SK-N-SH treated with all-trans-retinoic acid at 6 μM for 48 hours (cell line): ENCODE results near the gene MYO18A.

ENCODE experiments used
- PPARA ChIP-seq: fragments of 250-450 bp; sonication (Bioruptor Pico); IDR thresholded peaks from 2 replicates; pipeline ENCODE4 v1.5.0; 2020; ENCODE audit warnings: mild to moderate bottlenecking, borderline replicate concordance
- RARB ChIP-seq: fragments of 250-450 bp; sonication (Bioruptor Pico); IDR thresholded peaks from 2 replicates; pipeline ENCODE4 v1.8.0; 2021; ENCODE audit warnings: mild to moderate bottlenecking, moderate library complexity
- TCF4 ChIP-seq: fragments of 250-450 bp; sonication (Bioruptor Pico); IDR thresholded peaks from 2 replicates; pipeline ENCODE4 v1.8.0; 2021; ENCODE audit warnings: mild to moderate bottlenecking, moderate library complexity, borderline replicate concordance
- ZC3H10 ChIP-seq: fragments of 250-450 bp; sonication (Bioruptor Pico); IDR thresholded peaks from 2 replicates; pipeline ENCODE4 v1.5.1; 2021; ENCODE audit warnings: mild to moderate bottlenecking, moderate library complexity
- ZFP3 ChIP-seq: fragments of 250-450 bp; sonication (Bioruptor Pico); IDR thresholded peaks from 2 replicates; pipeline ENCODE4 v1.5.0; 2020; ENCODE audit warnings: mild to moderate bottlenecking, moderate library complexity
- TF ChIP-seq, protein P1 (sequence below): fragments of 250-450 bp; sonication (Bioruptor Pico); IDR thresholded peaks from 2 replicates; pipeline ENCODE4 v1.5.1; 2021; ENCODE audit warnings: mild to moderate bottlenecking, moderate library complexity
- TF ChIP-seq, protein P2 (sequence below): fragments of 250-450 bp; sonication (Bioruptor Pico); IDR thresholded peaks from 2 replicates; pipeline ENCODE4 v1.8.0; 2021; ENCODE audit warnings: low read depth, mild to moderate bottlenecking, moderate library complexity, borderline replicate concordance
- TF ChIP-seq, protein P3 (sequence below): fragments of 250-450 bp; sonication (Bioruptor Pico); IDR thresholded peaks from 2 replicates; pipeline ENCODE4 v1.8.0; 2020; ENCODE audit warnings: mild to moderate bottlenecking, moderate library complexity, borderline replicate concordance

DNA sequence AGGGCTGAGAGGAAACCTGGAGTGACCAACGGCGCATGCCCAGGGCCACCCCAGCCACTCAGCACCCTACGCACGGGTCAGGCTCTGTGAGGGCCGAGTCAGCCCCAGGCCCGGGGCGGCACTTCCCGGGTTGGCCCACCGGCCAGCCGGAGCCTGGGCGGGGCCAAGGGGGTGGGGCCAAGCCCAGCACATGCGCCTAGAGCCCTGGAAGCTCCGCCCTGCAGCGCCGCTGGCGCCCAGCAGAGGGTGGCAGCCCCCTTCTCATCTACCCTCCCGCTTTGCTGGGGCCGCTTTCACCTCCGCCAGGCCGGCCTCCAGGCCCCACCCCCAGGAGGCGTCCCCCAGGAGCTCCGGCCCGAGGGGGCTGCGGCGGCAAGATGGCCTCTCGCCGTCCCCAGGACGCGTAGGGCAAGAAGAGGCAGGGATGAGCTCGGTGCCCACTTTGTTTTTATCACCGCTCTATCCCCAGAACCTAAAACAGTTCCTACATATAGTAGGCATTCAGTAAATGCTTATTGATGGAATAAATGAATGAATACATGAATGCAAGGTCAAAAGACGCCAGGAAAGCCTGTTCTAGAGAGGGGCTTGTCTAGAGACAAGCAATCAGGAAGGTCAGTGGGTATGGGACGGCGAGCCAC lies 31.3 kb downstream of the MYO18A start:
- TF ChIP-seq, protein P1, sequence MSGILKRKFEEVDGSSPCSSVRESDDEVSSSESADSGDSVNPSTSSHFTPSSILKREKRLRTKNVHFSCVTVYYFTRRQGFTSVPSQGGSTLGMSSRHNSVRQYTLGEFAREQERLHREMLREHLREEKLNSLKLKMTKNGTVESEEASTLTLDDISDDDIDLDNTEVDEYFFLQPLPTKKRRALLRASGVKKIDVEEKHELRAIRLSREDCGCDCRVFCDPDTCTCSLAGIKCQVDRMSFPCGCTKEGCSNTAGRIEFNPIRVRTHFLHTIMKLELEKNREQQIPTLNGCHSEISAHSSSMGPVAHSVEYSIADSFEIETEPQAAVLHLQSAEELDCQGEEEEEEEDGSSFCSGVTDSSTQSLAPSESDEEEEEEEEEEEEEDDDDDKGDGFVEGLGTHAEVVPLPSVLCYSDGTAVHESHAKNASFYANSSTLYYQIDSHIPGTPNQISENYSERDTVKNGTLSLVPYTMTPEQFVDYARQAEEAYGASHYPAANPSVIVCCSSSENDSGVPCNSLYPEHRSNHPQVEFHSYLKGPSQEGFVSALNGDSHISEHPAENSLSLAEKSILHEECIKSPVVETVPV: no peak
- TF ChIP-seq ZFP3 (CRISPR knock-in tag) (no peak), TCF4 (CRISPR knock-in tag) (no peak), RARB (no peak), ZC3H10 (no peak), PPARA (no peak)
- TF ChIP-seq, protein P2, sequence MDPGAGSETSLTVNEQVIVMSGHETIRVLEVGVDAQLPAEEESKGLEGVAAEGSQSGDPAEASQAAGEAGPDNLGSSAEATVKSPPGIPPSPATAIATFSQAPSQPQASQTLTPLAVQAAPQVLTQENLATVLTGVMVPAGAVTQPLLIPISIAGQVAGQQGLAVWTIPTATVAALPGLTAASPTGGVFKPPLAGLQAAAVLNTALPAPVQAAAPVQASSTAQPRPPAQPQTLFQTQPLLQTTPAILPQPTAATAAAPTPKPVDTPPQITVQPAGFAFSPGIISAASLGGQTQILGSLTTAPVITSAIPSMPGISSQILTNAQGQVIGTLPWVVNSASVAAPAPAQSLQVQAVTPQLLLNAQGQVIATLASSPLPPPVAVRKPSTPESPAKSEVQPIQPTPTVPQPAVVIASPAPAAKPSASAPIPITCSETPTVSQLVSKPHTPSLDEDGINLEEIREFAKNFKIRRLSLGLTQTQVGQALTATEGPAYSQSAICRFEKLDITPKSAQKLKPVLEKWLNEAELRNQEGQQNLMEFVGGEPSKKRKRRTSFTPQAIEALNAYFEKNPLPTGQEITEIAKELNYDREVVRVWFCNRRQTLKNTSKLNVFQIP (CRISPR knock-in tag): no peak
- TF ChIP-seq, protein P3, sequence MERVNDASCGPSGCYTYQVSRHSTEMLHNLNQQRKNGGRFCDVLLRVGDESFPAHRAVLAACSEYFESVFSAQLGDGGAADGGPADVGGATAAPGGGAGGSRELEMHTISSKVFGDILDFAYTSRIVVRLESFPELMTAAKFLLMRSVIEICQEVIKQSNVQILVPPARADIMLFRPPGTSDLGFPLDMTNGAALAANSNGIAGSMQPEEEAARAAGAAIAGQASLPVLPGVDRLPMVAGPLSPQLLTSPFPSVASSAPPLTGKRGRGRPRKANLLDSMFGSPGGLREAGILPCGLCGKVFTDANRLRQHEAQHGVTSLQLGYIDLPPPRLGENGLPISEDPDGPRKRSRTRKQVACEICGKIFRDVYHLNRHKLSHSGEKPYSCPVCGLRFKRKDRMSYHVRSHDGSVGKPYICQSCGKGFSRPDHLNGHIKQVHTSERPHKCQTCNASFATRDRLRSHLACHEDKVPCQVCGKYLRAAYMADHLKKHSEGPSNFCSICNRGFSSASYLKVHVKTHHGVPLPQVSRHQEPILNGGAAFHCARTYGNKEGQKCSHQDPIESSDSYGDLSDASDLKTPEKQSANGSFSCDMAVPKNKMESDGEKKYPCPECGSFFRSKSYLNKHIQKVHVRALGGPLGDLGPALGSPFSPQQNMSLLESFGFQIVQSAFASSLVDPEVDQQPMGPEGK (CRISPR knock-in tag): peak; percentile 45; the same call in 1 of the 2 replicates
